Fibroblast of skin of right quadriceps (primary cell): ENCODE measurements around the gene ANGPTL1.
A peak's percentile ranks its signal among the peaks of the same experiment; 100 is the strongest.

Experiments
- DNase-seq: peaks from one replicate; pipeline ENCODE4 v3.0.0-alpha.2; 2013

Gene ANGPTL1, protein sequence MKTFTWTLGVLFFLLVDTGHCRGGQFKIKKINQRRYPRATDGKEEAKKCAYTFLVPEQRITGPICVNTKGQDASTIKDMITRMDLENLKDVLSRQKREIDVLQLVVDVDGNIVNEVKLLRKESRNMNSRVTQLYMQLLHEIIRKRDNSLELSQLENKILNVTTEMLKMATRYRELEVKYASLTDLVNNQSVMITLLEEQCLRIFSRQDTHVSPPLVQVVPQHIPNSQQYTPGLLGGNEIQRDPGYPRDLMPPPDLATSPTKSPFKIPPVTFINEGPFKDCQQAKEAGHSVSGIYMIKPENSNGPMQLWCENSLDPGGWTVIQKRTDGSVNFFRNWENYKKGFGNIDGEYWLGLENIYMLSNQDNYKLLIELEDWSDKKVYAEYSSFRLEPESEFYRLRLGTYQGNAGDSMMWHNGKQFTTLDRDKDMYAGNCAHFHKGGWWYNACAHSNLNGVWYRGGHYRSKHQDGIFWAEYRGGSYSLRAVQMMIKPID

GRCh38 chr1:178870944-178871343 lies at the start of gene ANGPTL1:
Gene ANGPTL1 (minus strand): TSS chr1:178871077. CDS start chr1:178865776, 5,301 bp downstream.
- peak; percentile 38 for DNase-seq

- no peak for DNase-seq
These were observed 48.7 kb upstream of the ANGPTL1 start for GRCh38 chr1:178919581-178919980.

GRCh38 chr1:178918955-178919354 lies 48.1 kb upstream of the ANGPTL1 start:
- no peak for DNase-seq

DNA sequence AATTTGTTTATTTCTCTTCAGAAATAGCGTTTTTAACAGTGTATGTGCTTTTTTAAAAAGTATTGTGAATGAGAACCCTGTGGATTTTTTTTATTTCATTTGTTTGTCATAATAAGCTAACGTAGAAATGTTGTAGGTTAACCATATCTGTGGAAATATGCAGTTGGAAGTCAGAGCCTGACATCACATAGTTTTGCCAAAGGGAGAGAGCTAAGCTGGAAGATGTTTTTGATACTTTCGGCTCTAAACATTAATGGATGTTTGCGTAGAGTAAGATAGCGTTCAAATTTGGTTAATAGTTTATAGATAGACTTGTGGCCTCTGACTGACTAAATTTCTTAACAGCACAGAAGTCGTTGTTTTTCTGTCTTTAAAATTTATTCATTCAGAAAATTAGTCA lies 47.4 kb upstream of the ANGPTL1 start:
- DNase-seq, result no peak

GRCh38 chr1:178916448-178917174 lies 45.7 kb upstream of the ANGPTL1 start:
- no peak for DNase-seq

DNA sequence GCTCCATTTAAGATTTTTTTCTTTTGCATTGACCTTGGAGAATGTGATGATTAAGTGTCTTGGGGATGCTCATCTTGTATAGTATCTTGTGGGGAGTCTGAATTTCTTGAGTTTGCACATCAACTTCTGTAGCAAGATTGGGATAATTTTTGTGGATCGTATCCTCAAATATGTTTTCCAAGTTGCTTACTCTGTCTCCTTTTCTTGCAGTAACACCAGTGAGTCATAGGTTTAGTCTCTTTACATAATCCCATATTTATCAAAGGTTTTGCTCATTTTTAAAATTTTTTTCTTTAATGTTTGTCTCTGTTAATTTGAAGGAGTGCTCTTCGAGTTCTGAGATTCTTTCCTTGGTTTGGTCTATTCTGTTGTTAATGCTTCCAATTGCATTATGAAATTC lies 41.7 kb upstream of the ANGPTL1 start:
- DNase-seq, result no peak

DNA sequence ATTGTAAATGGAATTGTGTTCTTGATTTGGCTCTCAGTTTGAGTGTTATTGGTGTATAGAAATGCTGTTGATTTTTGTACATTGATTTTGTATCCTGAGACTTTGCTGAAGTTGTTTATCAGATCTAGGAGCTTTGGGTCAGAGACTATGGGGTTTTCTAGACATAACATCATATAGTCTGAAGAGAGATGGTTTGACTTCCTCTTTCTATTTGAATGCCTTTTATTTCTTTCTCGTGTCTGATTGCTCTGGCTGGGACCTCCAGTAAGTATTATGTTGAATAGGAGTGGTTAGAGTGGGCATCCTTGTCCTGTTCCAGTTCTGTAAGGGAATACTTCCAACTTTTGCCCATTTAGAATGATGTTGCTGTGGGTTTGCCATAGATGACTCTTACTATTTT lies 39.1 kb upstream of the ANGPTL1 start:
- DNase-seq, result no peak

GRCh38 chr1:178908358-178908757 lies 37.5 kb upstream of the ANGPTL1 start:
- DNase-seq, result peak; percentile 61

GRCh38 chr1:178901482-178902125 lies 30.7 kb upstream of the ANGPTL1 start:
- no peak for DNase-seq

GRCh38 chr1:178899402-178899801 lies 28.5 kb upstream of the ANGPTL1 start:
- DNase-seq, result no peak

DNA sequence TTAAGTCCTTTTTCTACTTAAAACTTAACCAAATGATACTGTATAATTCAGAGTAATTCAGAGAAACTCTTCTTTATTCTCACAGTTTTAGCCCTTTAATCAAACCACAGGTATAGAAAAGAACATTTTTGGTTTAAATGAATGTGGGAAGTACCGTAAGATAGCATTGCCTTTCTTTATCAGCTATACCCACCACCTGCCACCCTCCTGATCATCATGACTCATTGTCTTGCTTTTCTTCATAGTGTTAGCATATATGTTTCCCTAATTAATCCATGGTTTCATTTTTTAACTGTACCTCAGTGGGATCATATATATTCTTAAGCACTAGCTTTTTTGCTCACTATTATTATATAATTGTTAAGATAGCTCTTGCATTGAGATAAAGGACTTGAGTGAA lies 27.5 kb upstream of the ANGPTL1 start:
- DNase-seq, result no peak

GRCh38 chr1:178895928-178896327 lies 25.1 kb upstream of the ANGPTL1 start:
- DNase-seq, result no peak

DNA sequence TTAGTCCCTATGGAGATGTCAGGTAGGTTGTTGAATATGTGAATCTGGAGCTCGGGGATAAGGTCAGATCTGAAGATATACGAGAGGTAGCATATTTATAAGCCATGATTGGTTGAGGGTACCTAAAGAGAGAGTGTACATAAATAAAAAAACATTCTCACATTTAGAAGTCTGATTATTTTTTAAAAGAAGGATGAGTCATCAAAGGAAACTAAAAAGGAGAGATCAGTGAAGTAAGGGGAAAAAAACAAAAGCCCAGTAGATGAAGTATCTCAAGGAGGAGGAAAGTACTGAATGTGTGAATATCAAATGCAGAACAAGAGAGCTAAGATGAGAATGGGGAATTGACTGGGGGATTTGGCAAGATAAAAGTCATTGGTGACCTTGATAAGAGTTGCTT lies 15.7 kb upstream of the ANGPTL1 start:
- no peak for DNase-seq

GRCh38 chr1:178885869-178886268 lies 15.0 kb upstream of the ANGPTL1 start:
- DNase-seq, result no peak

- DNase-seq, result no peak
These were observed 11.1 kb upstream of the ANGPTL1 start for GRCh38 chr1:178881950-178882349.

DNA sequence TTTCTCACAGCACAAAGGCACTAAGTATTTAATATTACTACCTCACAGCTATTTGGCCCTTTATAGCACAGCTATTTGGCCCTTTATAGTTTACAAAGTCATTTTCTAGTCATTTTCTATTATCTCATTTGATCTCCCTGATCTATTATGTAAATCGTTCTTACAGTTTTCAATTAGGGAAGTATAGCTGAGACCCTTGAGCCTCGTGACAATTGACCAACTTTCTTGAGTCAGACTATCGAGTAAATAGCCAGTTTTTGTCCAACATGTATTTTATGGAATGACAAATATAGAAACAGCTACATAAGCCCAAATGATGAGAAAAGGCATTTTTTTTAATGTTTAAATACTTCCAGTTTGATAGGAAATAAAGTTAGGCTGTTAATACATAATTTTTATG lies 7.0 kb upstream of the ANGPTL1 start:
- no peak for DNase-seq

GRCh38 chr1:178875936-178876335 lies 5.1 kb upstream of the ANGPTL1 start:
- DNase-seq, result no peak

- no peak for DNase-seq
These were observed 4.1 kb upstream of the ANGPTL1 start for GRCh38 chr1:178874966-178875365.

- no peak for DNase-seq
These were observed 859 bp upstream of the ANGPTL1 start for GRCh38 chr1:178871551-178872320.

DNA sequence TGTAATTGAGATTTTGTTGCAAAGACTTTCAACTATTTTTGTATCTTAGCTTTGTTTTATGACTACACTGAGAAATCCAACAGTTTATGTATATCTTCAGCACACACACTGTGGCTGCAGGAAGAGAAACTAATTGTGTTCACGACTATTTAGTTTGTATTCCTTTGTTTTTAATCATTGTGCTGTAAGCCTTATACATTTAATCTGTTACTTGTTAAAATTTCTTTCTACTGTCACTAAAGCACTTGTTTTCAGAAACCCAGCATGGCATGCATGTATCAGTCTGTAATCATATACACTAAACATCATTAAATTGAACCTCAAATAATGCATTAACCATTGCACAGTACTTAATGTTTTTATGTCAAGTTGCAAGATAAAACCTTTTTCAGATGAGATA lies 656 bp downstream of the ANGPTL1 start:
- DNase-seq, result no peak

- DNase-seq, result peak; percentile 58
These were observed 1.7 kb downstream of the ANGPTL1 start for GRCh38 chr1:178869119-178869697.

DNA sequence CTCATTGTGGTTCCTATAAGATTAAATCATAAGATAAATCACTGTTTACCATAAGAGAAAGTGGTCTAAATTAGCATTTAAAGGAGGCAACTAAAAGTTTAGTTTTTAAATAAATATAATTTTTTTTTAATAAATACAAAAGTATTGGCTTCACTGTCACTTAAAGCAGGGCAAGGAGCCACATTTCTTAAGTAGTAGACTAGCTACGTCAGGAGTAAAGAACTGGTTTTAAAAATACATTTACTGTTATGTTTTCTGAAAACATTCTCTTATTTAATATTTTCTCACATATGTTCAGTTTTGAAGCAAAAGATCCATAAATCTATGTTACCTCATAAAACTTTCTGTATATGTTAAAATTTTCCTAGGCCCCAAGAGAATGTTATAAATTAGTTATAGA lies 2.2 kb downstream of the ANGPTL1 start:
- DNase-seq, result no peak
